ENCODE data around the gene NPRL2. TPM values are rescaled to one million over a fixed set of nuclear protein-coding genes. Genes with fewer than 3 reads are reported as not detected.
A peak's percentile ranks its signal among the peaks of the same experiment; 100 is the strongest.

The NPRL2 gene
- total and polyA plus RNA-seq, 9 of the 15 experiments (the other 6 are each of a cell fraction or from before 2014, with no cell fraction given): 17.4 to 40.4 (median 24.4) TPM

DNA sequence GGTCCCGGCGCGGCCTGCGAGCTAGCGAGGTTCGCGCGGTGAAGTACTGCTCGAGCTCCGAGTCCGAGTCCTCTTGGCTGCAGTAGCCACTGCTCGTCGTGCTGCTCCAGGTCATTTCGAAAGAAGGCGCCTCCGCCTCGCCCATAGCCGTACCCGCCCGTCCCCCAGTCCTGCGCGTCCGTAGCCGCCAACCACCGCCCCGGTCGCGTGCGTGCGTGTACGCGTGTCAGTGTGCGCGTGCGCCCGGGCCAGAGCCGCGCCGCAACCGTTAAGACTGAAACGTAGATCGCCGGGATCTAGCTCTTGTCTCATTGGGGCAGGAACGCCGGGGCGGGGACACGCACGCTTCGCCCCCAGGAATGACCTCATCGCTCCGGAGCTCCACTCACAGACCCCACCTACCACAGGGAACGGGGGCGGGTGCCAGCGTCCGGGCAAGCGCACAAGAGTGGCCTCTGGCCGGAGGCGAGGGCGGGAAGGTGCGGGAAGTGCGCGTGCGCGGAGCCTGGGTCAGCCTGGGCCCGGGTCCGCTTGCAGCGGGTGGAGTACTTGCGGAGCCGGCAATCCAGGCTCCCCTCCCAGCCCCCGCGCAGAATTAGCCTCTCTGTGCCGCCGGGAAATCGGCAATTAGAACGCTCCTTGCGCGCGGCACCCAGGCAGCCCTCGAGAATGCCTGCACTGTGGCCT is 13.3 kb downstream of the NPRL2 start (continued):
- TF ChIP-seq, protein P1, sequence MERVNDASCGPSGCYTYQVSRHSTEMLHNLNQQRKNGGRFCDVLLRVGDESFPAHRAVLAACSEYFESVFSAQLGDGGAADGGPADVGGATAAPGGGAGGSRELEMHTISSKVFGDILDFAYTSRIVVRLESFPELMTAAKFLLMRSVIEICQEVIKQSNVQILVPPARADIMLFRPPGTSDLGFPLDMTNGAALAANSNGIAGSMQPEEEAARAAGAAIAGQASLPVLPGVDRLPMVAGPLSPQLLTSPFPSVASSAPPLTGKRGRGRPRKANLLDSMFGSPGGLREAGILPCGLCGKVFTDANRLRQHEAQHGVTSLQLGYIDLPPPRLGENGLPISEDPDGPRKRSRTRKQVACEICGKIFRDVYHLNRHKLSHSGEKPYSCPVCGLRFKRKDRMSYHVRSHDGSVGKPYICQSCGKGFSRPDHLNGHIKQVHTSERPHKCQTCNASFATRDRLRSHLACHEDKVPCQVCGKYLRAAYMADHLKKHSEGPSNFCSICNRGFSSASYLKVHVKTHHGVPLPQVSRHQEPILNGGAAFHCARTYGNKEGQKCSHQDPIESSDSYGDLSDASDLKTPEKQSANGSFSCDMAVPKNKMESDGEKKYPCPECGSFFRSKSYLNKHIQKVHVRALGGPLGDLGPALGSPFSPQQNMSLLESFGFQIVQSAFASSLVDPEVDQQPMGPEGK (CRISPR knock-in tag; IDR thresholded peaks at IDR 0.05; ENCODE audit: borderline replicate concordance): no peak
- TF ChIP-seq ZNF696 (CRISPR knock-in tag; conservative IDR thresholded peaks at IDR 0.05): no peak
- TF ChIP-seq, protein P2, sequence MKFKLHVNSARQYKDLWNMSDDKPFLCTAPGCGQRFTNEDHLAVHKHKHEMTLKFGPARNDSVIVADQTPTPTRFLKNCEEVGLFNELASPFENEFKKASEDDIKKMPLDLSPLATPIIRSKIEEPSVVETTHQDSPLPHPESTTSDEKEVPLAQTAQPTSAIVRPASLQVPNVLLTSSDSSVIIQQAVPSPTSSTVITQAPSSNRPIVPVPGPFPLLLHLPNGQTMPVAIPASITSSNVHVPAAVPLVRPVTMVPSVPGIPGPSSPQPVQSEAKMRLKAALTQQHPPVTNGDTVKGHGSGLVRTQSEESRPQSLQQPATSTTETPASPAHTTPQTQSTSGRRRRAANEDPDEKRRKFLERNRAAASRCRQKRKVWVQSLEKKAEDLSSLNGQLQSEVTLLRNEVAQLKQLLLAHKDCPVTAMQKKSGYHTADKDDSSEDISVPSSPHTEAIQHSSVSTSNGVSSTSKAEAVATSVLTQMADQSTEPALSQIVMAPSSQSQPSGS (CRISPR knock-in tag; IDR thresholded peaks at IDR 0.05): peak; percentile 88
- no peak for TF ChIP-seq MTA1 (IDR thresholded peaks at IDR 0.05; ENCODE audit: borderline replicate concordance)
- TF ChIP-seq, protein P3, sequence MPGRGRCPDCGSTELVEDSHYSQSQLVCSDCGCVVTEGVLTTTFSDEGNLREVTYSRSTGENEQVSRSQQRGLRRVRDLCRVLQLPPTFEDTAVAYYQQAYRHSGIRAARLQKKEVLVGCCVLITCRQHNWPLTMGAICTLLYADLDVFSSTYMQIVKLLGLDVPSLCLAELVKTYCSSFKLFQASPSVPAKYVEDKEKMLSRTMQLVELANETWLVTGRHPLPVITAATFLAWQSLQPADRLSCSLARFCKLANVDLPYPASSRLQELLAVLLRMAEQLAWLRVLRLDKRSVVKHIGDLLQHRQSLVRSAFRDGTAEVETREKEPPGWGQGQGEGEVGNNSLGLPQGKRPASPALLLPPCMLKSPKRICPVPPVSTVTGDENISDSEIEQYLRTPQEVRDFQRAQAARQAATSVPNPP (IDR thresholded peaks at IDR 0.05; ENCODE audit: borderline replicate concordance, insufficient read depth, insufficient read length): no peak
- TF ChIP-seq IRF2 (CRISPR knock-in tag; IDR thresholded peaks at IDR 0.05): no peak
- TF ChIP-seq, protein P4, sequence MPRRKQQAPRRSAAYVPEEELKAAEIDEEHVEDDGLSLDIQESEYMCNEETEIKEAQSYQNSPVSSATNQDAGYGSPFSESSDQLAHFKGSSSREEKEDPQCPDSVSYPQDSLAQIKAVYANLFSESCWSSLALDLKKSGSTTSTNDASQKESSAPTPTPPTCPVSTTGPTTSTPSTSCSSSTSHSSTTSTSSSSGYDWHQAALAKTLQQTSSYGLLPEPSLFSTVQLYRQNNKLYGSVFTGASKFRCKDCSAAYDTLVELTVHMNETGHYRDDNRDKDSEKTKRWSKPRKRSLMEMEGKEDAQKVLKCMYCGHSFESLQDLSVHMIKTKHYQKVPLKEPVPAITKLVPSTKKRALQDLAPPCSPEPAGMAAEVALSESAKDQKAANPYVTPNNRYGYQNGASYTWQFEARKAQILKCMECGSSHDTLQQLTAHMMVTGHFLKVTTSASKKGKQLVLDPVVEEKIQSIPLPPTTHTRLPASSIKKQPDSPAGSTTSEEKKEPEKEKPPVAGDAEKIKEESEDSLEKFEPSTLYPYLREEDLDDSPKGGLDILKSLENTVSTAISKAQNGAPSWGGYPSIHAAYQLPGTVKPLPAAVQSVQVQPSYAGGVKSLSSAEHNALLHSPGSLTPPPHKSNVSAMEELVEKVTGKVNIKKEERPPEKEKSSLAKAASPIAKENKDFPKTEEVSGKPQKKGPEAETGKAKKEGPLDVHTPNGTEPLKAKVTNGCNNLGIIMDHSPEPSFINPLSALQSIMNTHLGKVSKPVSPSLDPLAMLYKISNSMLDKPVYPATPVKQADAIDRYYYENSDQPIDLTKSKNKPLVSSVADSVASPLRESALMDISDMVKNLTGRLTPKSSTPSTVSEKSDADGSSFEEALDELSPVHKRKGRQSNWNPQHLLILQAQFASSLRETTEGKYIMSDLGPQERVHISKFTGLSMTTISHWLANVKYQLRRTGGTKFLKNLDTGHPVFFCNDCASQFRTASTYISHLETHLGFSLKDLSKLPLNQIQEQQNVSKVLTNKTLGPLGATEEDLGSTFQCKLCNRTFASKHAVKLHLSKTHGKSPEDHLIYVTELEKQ (CRISPR knock-in tag; IDR thresholded peaks at IDR 0.05): no peak
- peak; percentile 98 for TF ChIP-seq BHLHE40 (IDR thresholded peaks at IDR 0.05; ENCODE audit: low read length)
- TF ChIP-seq POLR2H (tag; IDR thresholded peaks at IDR 0.05; ENCODE audit: low read depth): no peak
- no peak for TF ChIP-seq RBM14 (IDR thresholded peaks at IDR 0.05; ENCODE audit: borderline replicate concordance, insufficient read depth, low read depth, low read length)
- TF ChIP-seq ZNF79 (CRISPR knock-in tag; IDR thresholded peaks at IDR 0.05; ENCODE audit: low read depth): no peak
- TF ChIP-seq ZKSCAN3 (CRISPR knock-in tag; IDR thresholded peaks at IDR 0.05): no peak
- TF ChIP-seq, protein P5, sequence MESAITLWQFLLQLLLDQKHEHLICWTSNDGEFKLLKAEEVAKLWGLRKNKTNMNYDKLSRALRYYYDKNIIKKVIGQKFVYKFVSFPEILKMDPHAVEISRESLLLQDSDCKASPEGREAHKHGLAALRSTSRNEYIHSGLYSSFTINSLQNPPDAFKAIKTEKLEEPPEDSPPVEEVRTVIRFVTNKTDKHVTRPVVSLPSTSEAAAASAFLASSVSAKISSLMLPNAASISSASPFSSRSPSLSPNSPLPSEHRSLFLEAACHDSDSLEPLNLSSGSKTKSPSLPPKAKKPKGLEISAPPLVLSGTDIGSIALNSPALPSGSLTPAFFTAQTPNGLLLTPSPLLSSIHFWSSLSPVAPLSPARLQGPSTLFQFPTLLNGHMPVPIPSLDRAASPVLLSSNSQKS (CRISPR knock-in tag; IDR thresholded peaks at IDR 0.05): no peak
- TF ChIP-seq RAD21 (CRISPR knock-in tag; conservative IDR thresholded peaks at IDR 0.05 in 1 of 2, IDR thresholded peaks at IDR 0.05 in 1 of 2): no peak
- TF ChIP-seq STAT5B (CRISPR knock-in tag; IDR thresholded peaks at IDR 0.05): no peak
- TF ChIP-seq PTTG1 (tag; IDR thresholded peaks at IDR 0.05; ENCODE audit: low read depth): no peak

Data from K562 (cell line).